GM12801 (cell line): ENCODE measurements around the gene FAT1.

Experiments
- TF ChIP-seq, protein P1 (sequence below): IDR thresholded peaks from one replicate; pipeline ENCODE4 v1.5.1; 2011; ENCODE audit warnings: control low read depth; ENCODE audit not compliant: insufficient read length; ENCODE audit errors: extremely low read depth

The FAT1 gene

DNA sequence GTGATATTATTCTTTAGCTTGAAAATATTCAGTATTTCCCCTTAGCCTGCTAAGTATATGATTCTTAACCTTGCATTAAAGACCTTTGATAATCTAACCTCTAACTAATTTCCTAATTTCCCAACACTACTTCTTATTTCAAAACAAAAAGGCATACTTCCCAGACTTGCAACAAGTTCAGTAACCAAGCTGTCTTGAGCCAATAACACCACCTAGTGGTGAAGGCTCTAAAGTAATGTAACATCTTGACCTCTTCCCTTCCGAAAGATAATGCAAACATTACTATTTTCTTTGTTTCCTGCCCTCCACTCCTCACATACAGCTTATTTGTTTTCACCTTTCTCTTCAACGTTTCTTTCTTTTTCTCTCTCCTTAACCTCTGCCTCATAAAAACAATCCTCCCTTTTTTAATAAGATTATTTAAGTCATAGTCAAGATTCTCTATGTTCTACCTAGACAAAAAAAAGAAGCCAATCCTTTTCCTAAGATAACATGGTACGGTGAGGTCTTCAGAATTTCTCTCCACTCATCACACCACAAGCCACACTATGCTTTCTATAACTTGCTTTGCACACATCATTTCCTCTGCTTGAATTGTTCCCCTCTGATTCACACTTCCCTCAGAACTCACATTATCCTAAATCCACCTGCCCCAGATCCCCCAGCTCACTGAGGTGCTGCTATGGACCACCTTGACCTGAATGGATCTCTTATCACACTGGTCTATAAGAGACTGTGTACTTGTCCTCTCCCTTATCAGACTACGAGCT lies 3.5 kb downstream of the FAT1 start:
- TF ChIP-seq, protein P1, sequence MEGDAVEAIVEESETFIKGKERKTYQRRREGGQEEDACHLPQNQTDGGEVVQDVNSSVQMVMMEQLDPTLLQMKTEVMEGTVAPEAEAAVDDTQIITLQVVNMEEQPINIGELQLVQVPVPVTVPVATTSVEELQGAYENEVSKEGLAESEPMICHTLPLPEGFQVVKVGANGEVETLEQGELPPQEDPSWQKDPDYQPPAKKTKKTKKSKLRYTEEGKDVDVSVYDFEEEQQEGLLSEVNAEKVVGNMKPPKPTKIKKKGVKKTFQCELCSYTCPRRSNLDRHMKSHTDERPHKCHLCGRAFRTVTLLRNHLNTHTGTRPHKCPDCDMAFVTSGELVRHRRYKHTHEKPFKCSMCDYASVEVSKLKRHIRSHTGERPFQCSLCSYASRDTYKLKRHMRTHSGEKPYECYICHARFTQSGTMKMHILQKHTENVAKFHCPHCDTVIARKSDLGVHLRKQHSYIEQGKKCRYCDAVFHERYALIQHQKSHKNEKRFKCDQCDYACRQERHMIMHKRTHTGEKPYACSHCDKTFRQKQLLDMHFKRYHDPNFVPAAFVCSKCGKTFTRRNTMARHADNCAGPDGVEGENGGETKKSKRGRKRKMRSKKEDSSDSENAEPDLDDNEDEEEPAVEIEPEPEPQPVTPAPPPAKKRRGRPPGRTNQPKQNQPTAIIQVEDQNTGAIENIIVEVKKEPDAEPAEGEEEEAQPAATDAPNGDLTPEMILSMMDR: no peak

DNA sequence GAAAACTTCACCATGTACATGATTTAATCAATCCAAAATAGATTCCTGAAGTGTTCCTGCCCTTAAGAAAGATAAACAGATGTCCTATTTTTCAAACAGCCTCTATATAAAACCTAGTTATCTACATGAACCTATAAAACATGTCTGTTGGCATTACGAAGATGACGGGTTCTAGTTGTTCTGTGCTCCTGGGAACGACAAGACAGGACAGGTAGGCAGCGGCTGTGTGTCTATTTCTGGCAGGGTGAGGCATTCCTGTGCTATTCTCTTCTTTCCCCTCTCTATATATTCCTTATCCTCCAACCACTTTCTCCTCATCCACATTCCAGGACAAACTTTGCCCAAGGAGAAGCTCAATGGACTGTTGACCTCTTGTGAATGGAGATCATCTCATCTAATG lies 6.1 kb downstream of the FAT1 start:
- TF ChIP-seq, protein P1: no peak

DNA sequence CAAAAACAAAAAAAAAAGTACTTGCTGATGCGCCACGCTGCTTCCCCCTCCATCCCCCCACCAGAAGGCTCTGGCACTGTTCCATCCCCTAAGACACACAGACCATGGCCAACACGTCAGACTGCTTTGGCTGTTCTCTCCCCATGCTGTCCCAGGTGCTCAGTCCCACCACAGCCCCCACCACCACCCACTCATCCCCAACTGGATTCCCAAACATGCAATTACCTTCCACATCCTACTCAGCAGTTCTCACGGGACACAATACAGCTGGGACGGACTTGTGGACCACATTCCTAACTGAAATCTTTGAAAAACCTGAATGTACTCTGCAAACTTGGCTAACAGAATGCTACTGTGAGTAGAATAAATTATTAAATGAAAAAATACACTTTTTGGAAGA lies 8.6 kb downstream of the FAT1 start:
- TF ChIP-seq, protein P1: no peak

DNA sequence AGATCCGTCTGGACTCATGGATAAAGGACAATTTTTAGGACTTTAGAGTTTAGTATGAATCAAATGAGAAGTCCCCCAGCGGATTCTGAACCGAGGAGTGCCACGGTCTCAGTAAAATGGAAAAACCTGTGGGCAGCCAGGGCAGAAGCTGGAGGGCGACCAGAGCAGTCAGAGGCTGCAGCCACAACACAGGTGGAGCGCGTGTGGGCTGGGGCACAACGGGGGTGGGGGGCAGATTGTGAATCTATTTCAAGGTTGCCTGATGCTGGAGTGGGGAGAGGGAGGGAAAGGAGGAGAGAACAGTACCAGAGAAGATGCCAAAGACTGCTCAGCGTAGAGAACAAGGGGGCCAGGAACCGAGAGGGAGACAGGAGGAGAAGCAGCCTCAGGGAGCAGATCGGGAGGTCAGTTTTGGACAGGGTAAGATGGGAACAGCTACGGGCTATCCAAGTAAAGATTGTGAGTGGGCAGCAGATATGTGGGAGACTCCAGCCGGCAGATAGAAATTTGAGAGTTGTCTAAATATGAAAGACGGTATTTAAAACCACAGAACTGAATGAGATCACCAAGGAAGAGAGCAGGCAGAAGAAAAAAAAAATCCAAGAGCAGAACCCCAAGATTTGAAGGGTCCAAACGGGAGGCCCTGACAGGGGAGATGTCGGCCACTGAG lies 9.5 kb downstream of the FAT1 start:
- TF ChIP-seq, protein P1: no peak

DNA sequence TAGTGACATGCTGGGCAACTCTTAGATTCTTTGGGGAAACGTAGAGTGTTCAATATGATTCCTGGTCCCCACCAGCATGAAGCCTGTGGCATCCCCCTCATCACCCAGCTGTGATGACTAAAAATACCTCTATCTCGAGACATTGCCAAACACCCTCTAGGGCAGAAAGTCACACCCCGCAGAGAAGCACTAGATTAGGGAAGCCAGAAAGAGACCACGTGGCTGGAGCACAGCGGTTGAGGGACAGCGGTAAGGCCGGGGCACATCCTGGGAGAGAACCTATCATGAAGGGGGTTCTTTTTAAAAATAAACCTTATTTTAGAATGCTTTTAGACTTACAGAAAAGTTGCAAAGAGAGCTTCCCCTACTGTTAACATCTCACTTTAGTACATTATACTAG lies 11.0 kb downstream of the FAT1 start:
- TF ChIP-seq, protein P1: no peak

DNA sequence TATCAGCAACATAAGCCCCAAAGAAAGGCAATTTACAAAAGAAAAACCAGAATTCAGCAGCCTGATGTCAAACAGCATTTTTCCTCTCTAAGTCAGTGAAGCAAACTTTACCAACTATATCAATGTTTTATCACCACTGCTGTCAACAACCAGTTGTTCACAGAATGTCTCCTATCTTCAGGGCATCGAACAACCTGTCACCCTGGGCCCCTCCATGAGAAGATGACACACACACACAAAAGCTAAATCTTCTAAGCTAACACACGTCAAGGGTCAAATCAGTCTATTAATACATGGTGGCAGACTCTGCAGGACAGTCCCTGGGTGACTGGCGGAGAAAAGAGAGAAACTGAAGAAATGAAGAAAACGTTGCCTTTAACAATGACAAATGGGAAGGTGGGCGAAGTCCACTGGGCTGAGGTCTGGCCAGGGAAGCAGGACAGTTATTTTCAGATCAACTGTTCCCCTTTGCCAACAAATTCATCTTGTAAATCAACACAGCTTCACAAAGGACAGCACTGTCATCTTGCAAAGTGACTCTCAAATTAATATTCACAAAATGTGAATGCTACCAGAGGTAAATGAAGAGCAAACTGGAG lies 13.0 kb downstream of the FAT1 start:
- TF ChIP-seq, protein P1: no peak

DNA sequence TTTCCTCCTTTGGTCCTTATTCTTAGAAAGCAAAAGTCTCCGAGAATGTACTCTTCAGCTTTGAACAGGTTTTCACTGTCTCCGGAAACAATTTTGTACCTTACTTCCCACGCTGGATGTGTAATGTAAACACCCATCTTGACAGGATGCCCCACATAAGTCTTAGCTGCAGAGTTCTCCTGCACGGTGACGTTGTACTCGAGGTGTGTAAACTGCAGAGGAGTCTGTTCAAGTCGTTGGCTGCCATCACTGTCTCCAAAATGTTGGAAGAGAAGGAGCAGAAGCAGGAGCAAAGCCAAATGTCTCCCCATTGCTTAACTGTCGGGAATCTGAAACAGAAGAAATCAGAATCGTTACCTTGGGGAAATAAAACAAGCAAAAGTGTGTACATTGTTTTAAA lies 14.1 kb downstream of the FAT1 start:
- TF ChIP-seq, protein P1: no peak
